IMR-90 (cell line): ENCODE data around the gene CACNA2D1. TPM values are rescaled to one million over a fixed set of nuclear protein-coding genes. Genes with fewer than 3 reads are reported as not detected.

ENCODE experiments used
- ATAC-seq: fragments of 200-7000 bp; cut with Tn5 transposase; 2 replicates; pipeline ENCODE4 v1.9.1; 2020; ENCODE audit warnings: low read depth, mild to moderate bottlenecking, moderate library complexity
- BruUV-seq: library from RNA; stranded (reverse); fragments of 400-500 nt; replicated peaks from 2 replicates; lab custom pipeline; 2021; lab: Mats Ljungman, UMichigan
- CTCF ChIA-PET: fragments of 300-600 bp; formaldehyde crosslinking; extraction: SDS; loops from one replicate; lab custom pipeline; 2021; ENCODE audit warnings: antibody characterized with exemption; lab: Yijun Ruan, JAX
- POLR2A ChIA-PET: fragments of 300-600 bp; sonication (Branson Sonifier 250); formaldehyde crosslinking; loops from one replicate; lab custom pipeline; 2022; ENCODE audit warnings: antibody characterized with exemption; ENCODE audit not compliant: unreplicated experiment; lab: Charles Lee
- DNase-seq: peaks from one replicate; pipeline ENCODE4 v3.0.0; 2013
- H2AFZ ChIP-seq: replicated peaks from 2 replicates; pipeline ENCODE3; 2013; ENCODE audit warnings: low read length, mild to moderate bottlenecking; ENCODE audit not compliant: poor library complexity
- H2AK5ac ChIP-seq: 2 replicates; pipeline ENCODE4 v1.6.1; 2013; ENCODE audit warnings: low read depth, low read length, inconsistent platforms
- H2AK9ac ChIP-seq: replicated peaks from 2 replicates; pipeline ENCODE3; 2013; ENCODE audit warnings: mild to moderate bottlenecking, low read depth, low read length, moderate library complexity; ENCODE audit not compliant: poor library complexity
- H2BK120ac ChIP-seq: 2 replicates; pipeline ENCODE4 v1.6.1; 2013; ENCODE audit warnings: low read depth, low read length, inconsistent platforms
- H2BK15ac ChIP-seq: 3 replicates; pipeline ENCODE4 v1.6.1; 2013; ENCODE audit warnings: low read depth, low read length, inconsistent platforms
- H2BK20ac ChIP-seq: 2 replicates; pipeline ENCODE4 v1.6.1; 2013; ENCODE audit warnings: low read depth, mild to moderate bottlenecking, inconsistent platforms, low read length, moderate library complexity
- H2BK5ac ChIP-seq: 2 replicates; pipeline ENCODE4 v1.6.1; 2013; ENCODE audit warnings: mild to moderate bottlenecking, low read depth, low read length, inconsistent platforms; ENCODE audit not compliant: poor library complexity, severe bottlenecking
- H3K14ac ChIP-seq: replicated peaks from 2 replicates; pipeline ENCODE4 v1.6.1; 2013; ENCODE audit warnings: low read depth, low read length, inconsistent platforms
- H3K18ac ChIP-seq: 2 replicates; pipeline ENCODE4 v1.6.1; 2013; ENCODE audit warnings: low read depth, low read length, control low read depth
- H3K23ac ChIP-seq: 2 replicates; pipeline ENCODE4 v1.6.1; 2013; ENCODE audit warnings: low read depth, low read length, inconsistent platforms
- H3K27ac ChIP-seq: 2 replicates; pipeline ENCODE4 v1.5.1; 2013; ENCODE audit warnings: mild to moderate bottlenecking, control low read depth, low read length; ENCODE audit not compliant: insufficient read depth
- H3K27me3 ChIP-seq: 2 replicates; pipeline ENCODE4 v1.6.1; 2013; ENCODE audit warnings: low read length; ENCODE audit not compliant: control insufficient read depth, insufficient read depth
- H3K36me3 ChIP-seq: 2 replicates; pipeline ENCODE4 v1.6.1; 2013; ENCODE audit warnings: low read length, mixed read lengths; ENCODE audit not compliant: control insufficient read depth, insufficient read depth
- H3K4ac ChIP-seq: 2 replicates; pipeline ENCODE4 v1.6.1; 2013; ENCODE audit warnings: low read depth, low read length, inconsistent platforms
- H3K4me1 ChIP-seq: 2 replicates; pipeline ENCODE4 v1.6.1; 2013; ENCODE audit warnings: low read length, mixed read lengths; ENCODE audit not compliant: control insufficient read depth, insufficient read depth
- H3K4me2 ChIP-seq: 2 replicates; pipeline ENCODE4 v1.6.1; 2013; ENCODE audit warnings: low read depth, mild to moderate bottlenecking, control low read depth, low read length, moderate library complexity
- H3K4me3 ChIP-seq: 2 replicates; pipeline ENCODE4 v1.5.1; 2013; ENCODE audit warnings: low read depth, mild to moderate bottlenecking, control low read depth, low read length, moderate library complexity; ENCODE audit not compliant: insufficient read depth
- H3K56ac ChIP-seq: 2 replicates; pipeline ENCODE4 v1.6.1; 2013; ENCODE audit warnings: low read length, inconsistent platforms; ENCODE audit not compliant: insufficient read depth; ENCODE audit errors: extremely low read depth
- H3K79me1 ChIP-seq, 2 experiments: 2 replicates each; pipeline ENCODE4 v1.6.1; 2013; ENCODE audit warnings: low read length in 2 of 2, inconsistent platforms in 1 of 2, low read depth in 1 of 2
- H3K9ac ChIP-seq: 2 replicates; pipeline ENCODE4 v1.6.1; 2013; ENCODE audit warnings: low read depth, low read length, control low read depth
- H3K9me1 ChIP-seq: 2 replicates; pipeline ENCODE4 v1.6.1; 2013; ENCODE audit warnings: low read length, inconsistent platforms; ENCODE audit not compliant: insufficient read depth
- H3K9me3 ChIP-seq: 2 replicates; pipeline ENCODE4 v1.6.1; 2013; ENCODE audit warnings: low read length; ENCODE audit not compliant: control insufficient read depth, insufficient read depth
- H4K20me1 ChIP-seq: 2 replicates; pipeline ENCODE4 v1.6.1; 2013; ENCODE audit warnings: low read length, inconsistent platforms; ENCODE audit not compliant: insufficient read depth
- H4K5ac ChIP-seq: 2 replicates; pipeline ENCODE4 v1.6.1; 2013; ENCODE audit warnings: mild to moderate bottlenecking, low read depth, low read length, control low read depth
- H4K8ac ChIP-seq, 2 experiments: 2 replicates each; pipeline ENCODE4 v1.6.1; 2013; ENCODE audit warnings: low read depth in 2 of 2, low read length in 2 of 2, control low read depth in 1 of 2, inconsistent platforms in 1 of 2
- H4K91ac ChIP-seq: 2 replicates; pipeline ENCODE4 v1.6.1; 2013; ENCODE audit warnings: low read depth, low read length, inconsistent platforms; ENCODE audit not compliant: insufficient read depth
- BHLHE40 ChIP-seq: fragments of 150-350 bp; IDR thresholded peaks from 2 replicates; pipeline ENCODE4 v1.6.1; 2016; ENCODE audit warnings: mild to moderate bottlenecking, low read depth, low read length
- CHD1 ChIP-seq: IDR thresholded peaks from 2 replicates; pipeline ENCODE4 v1.6.1; 2012; ENCODE audit warnings: low read depth, low read length, improper control_type of control experiment
- MAFK ChIP-seq: IDR thresholded peaks from 2 replicates; pipeline ENCODE4 v1.6.1; 2012; ENCODE audit warnings: low read depth, low read length, improper control_type of control experiment
- MAZ ChIP-seq: IDR thresholded peaks from 2 replicates; pipeline ENCODE4 v1.6.1; 2012; ENCODE audit warnings: low read depth, mild to moderate bottlenecking, low read length, improper control_type of control experiment, moderate library complexity, borderline replicate concordance
- NFE2L2 ChIP-seq: fragments of 150-350 bp; IDR thresholded peaks from 2 replicates; pipeline ENCODE4 v1.6.1; 2016; ENCODE audit warnings: low read depth, mild to moderate bottlenecking, low read length
- RAD21 ChIP-seq: IDR thresholded peaks from 2 replicates; pipeline ENCODE4 v1.6.1; 2012; ENCODE audit warnings: low read length, improper control_type of control experiment
- RFX5 ChIP-seq: IDR thresholded peaks from 2 replicates; pipeline ENCODE4 v1.8.0; 2012; ENCODE audit warnings: low read depth, mild to moderate bottlenecking, low read length, moderate library complexity
- WGBS, 2 experiments: methylation state at CpG; one replicate each; pipeline versions ENCODE4 v1.1.5 to v1.1.7; 2013; ENCODE audit warnings: missing lambda C conversion rate in 2 of 2; ENCODE audit not compliant: insufficient read length in 1 of 2; ENCODE audit errors: extremely low coverage in 2 of 2; 5-methylcytosine and 5-hydroxymethylcytosine counted together
- dilution Hi-C: fragments of 300-500 bp; cut with HindIII; formaldehyde crosslinking; loops from one replicate; pipeline ENCODE4 v1.14.3; 2018; ENCODE audit warnings: low sequenced_read_pairs; ENCODE audit not compliant: unreplicated experiment
- in situ Hi-C: fragments of 300-500 bp; cut with MboI; formaldehyde crosslinking; loops from 3 replicates; pipeline ENCODE4 v1.14.3; 2019; ENCODE audit warnings: low sequenced_read_pairs, inconsistent platforms, mixed read lengths
- intact Hi-C: fragments of 100-400 bp; cut with micrococcal nuclease; formaldehyde crosslinking; loops from 2 replicates; pipeline ENCODE4 v1.10.0; 2022
- polyA plus RNA-seq, 3 experiments: library from polyadenylated mRNA; depleted of rRNA; stranded (reverse); fragments of >200 nt; gene quantifications; 2 replicates each; pipeline ENCODE4 v1.2.3, GENCODE V29; 2012; ENCODE audit warnings: low replicate concordance in 1 of 3
- total RNA-seq: library from RNA; depleted of rRNA; stranded (reverse); fragments of >200 nt; gene quantifications from 2 replicates; pipeline ENCODE4 v1.2.3, GENCODE V29; 2012
- TF ChIP-seq, protein P1 (sequence below): fragments of 150-350 bp; IDR thresholded peaks from 2 replicates; pipeline ENCODE4 v1.6.1; 2016; ENCODE audit warnings: low read depth, mild to moderate bottlenecking, low read length, moderate library complexity, borderline replicate concordance
- TF ChIP-seq, protein P2 (sequence below): conservative IDR thresholded peaks from 2 replicates; pipeline ENCODE4 v1.5.1; 2012; ENCODE audit warnings: mild to moderate bottlenecking, low read depth, low read length, improper control_type of control experiment

CACNA2D1 gene
- total and polyA plus RNA-seq, 2 of the 4 experiments (the other 2 are of a cell fraction): 5.8 to 21.9 TPM

- H4K8ac ChIP-seq: no peak overlapping the region
- H3K9me1 ChIP-seq: no peaks in the 10 kb centered on the region
- peaks cover 4% of the 10 kb centered on the region for H3K4me1 ChIP-seq
- dilution Hi-C loops: no loop called here
- no peak overlapping the region for H2BK120ac ChIP-seq
- no peak overlapping the region for H2AK5ac ChIP-seq
- POLR2A ChIA-PET: no interaction called here
- H3K27me3 ChIP-seq: no peaks in the 10 kb centered on the region
- in situ Hi-C loops: loop anchor here (5.0 kb wide), 1 partner anchor 523 kb away; no protein-coding TSS in a partner anchor
- H3K79me1 ChIP-seq: no peaks in the 10 kb centered on the region
- H2BK20ac ChIP-seq: 0 out of 2 replicates have a peak overlapping the region, but pooled peaks have one; percentile 5
- H3K36me3 ChIP-seq: no peaks in the 10 kb centered on the region
- no peak overlapping the region for H3K23ac ChIP-seq
- no peaks in the 10 kb centered on the region for H3K9me3 ChIP-seq
- intact Hi-C loops: loop anchor here (5.0 kb wide), 1 partner anchor 303 kb away; no protein-coding TSS in a partner anchor
- no peak overlapping the region for H3K27ac ChIP-seq
- ATAC-seq (no peak), DNase-seq (no peak)
- no peaks in the 10 kb centered on the region for H4K20me1 ChIP-seq
- WGBS, 2 experiments: no CpG with 5 or more reads among the region's 3 CpGs
- no TSS peak for BruUV-seq
- no peak overlapping the region for H2AFZ ChIP-seq
- CTCF ChIA-PET: interaction anchor here (0.5 to 0.9 kb wide), 2 partner anchors 13 to 252 kb away, joined by 3 read pairs; no protein-coding TSS in a partner anchor
- no peak overlapping the region for H3K18ac ChIP-seq
- H2BK5ac ChIP-seq: no peak overlapping the region
- H4K5ac ChIP-seq: no peak overlapping the region
- no peak overlapping the region for H3K4me3 ChIP-seq
- no peak overlapping the region for H3K9ac ChIP-seq
- H3K14ac ChIP-seq: peak overlapping the region; percentile 13; the same call in 1 of the 2 replicates
- no peak overlapping the region for H3K4me2 ChIP-seq
- H4K91ac ChIP-seq: peak overlapping the region; percentile 32; the same call in 1 of the 2 replicates
- no peak overlapping the region for H3K56ac ChIP-seq
- no peak overlapping the region for H2BK15ac ChIP-seq
- H2AK9ac ChIP-seq: no peak overlapping the region
- TF ChIP-seq RAD21: no peak
- TF ChIP-seq NFE2L2: no peak
- TF ChIP-seq, protein P1, sequence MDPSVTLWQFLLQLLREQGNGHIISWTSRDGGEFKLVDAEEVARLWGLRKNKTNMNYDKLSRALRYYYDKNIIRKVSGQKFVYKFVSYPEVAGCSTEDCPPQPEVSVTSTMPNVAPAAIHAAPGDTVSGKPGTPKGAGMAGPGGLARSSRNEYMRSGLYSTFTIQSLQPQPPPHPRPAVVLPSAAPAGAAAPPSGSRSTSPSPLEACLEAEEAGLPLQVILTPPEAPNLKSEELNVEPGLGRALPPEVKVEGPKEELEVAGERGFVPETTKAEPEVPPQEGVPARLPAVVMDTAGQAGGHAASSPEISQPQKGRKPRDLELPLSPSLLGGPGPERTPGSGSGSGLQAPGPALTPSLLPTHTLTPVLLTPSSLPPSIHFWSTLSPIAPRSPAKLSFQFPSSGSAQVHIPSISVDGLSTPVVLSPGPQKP: no peak
- TF ChIP-seq, protein P2, sequence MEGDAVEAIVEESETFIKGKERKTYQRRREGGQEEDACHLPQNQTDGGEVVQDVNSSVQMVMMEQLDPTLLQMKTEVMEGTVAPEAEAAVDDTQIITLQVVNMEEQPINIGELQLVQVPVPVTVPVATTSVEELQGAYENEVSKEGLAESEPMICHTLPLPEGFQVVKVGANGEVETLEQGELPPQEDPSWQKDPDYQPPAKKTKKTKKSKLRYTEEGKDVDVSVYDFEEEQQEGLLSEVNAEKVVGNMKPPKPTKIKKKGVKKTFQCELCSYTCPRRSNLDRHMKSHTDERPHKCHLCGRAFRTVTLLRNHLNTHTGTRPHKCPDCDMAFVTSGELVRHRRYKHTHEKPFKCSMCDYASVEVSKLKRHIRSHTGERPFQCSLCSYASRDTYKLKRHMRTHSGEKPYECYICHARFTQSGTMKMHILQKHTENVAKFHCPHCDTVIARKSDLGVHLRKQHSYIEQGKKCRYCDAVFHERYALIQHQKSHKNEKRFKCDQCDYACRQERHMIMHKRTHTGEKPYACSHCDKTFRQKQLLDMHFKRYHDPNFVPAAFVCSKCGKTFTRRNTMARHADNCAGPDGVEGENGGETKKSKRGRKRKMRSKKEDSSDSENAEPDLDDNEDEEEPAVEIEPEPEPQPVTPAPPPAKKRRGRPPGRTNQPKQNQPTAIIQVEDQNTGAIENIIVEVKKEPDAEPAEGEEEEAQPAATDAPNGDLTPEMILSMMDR: no peak
- no peak for TF ChIP-seq BHLHE40
- no peak for TF ChIP-seq MAFK
- no peak for TF ChIP-seq CHD1
- TF ChIP-seq MAZ: no peak
- no peak for TF ChIP-seq RFX5
- H3K4ac ChIP-seq: no peak overlapping the region
Measured at GRCh38 chr7:82019551-82020475, 423.8 kb downstream of the CACNA2D1 start.
